Measurements from ENCODE around the gene FBRSL1.

GRCh38 chr12:132559652-132560363 is 69.9 kb downstream of the FBRSL1 start:
- TF ChIP-seq CTCF (IDR thresholded peaks at IDR 0.05; ENCODE audit: low read depth, low read length) (no peak), MAX (IDR thresholded peaks at IDR 0.05; ENCODE audit: low read depth, low read length) (no peak), POLR2A (IDR thresholded peaks at IDR 0.05; ENCODE audit: extremely low read depth, insufficient read length) (peak; percentile 71)
